ENCODE measurements around the gene HOXB8.

The HOXB8 gene

DNA sequence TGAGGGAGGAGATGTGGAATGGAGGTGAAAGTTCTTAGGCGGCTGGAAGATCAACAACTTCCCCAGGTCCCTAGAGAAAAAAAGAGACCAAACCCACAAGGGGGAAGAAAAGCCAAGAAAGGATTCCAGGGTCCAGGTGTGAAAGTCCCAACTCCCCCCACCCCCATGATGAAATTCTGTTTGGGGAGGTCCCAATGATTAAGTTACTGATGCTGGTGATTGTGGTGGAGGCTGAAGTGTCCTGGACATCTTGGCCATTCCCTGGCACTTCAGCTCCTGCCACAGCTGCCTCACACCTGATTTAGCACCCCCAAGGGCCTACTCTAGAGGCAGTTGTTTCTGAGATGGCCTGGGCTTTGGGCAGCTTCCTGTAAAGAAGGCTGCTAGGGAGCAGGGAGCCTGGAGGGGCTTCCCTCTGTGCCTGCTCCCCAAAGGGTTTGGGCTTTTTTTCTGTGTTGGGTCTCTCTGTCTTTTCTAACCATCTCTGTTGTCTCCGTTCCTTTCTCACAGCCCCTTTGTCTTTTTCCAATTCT, 50.0 kb downstream of the HOXB8 start:
- DNase-seq (ENCODE audit: low spot score): no peak
- TF ChIP-seq, protein P1, sequence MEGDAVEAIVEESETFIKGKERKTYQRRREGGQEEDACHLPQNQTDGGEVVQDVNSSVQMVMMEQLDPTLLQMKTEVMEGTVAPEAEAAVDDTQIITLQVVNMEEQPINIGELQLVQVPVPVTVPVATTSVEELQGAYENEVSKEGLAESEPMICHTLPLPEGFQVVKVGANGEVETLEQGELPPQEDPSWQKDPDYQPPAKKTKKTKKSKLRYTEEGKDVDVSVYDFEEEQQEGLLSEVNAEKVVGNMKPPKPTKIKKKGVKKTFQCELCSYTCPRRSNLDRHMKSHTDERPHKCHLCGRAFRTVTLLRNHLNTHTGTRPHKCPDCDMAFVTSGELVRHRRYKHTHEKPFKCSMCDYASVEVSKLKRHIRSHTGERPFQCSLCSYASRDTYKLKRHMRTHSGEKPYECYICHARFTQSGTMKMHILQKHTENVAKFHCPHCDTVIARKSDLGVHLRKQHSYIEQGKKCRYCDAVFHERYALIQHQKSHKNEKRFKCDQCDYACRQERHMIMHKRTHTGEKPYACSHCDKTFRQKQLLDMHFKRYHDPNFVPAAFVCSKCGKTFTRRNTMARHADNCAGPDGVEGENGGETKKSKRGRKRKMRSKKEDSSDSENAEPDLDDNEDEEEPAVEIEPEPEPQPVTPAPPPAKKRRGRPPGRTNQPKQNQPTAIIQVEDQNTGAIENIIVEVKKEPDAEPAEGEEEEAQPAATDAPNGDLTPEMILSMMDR (IDR thresholded peaks at IDR 0.05; ENCODE audit: extremely low read depth, insufficient read depth, missing control alignments): no peak
- in situ Hi-C loops (cut with MboI; ENCODE audit: low pct_unique_long_range_greater_than_20kb, low sequenced_read_pairs, unreplicated experiment): no loop called here

DNA sequence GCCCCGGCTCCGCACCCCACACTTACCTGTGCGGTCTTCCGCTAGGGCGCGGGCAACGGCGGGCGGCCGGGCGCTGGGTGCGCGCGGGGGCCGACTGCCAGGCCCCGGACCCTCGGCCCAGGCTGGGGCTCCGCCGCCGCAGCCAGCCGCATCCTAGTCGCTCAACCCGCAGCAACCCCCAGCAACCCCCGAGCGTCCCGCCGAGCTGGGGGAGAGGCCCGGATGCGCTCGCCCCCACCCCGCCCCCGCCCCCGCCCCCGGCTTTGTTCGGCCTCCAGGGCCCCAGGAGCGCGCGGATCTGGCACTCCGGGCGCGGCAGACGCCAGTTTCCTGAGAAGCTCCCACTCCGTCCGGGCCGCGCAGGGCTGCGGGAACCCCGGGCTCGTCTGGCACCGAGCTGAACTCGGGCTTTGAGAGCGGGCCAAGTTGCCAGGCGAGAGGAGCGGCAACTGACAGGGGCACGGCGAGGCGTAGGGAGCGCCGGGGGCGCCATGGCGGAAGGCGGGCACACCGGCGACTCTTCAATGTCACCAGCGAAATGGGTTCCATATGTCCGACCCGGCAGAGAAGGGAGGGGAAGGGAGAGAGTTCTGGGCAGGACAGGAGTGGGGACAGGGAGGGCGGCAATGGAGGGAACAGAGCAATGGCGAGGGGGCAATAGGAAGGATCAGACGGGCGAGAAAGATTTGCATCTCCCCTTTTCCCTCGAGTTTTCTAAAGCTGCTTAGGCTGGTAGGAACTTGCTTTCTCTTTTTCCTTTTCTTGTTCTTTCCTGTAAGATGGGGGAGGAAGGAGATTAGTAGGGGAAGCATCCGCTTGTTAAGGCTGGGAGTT, 50.7 kb downstream of the HOXB8 start:
- TF ChIP-seq, protein P1 (IDR thresholded peaks at IDR 0.05; ENCODE audit: extremely low read depth, insufficient read depth, missing control alignments): no peak
- in situ Hi-C loops (cut with MboI; ENCODE audit: low pct_unique_long_range_greater_than_20kb, low sequenced_read_pairs, unreplicated experiment): no loop called here
- DNase-seq (ENCODE audit: low spot score): no peak

DNA sequence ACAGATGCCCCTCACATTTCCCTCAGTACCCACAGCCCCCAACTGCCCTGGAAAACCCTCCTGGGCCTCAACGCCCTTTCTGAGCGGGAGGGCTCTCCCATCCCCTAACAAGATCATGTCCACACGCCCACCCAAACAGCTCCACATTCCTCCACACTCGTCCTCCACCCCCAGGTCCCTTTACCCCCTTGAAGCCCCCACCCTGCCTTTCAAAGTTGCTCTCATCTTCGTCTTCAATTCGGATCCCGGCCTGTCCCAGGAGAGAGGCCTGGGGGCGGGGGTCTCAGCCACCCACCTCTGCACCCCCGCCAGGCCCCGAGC, 51.3 kb downstream of the HOXB8 start:
- TF ChIP-seq, protein P1 (IDR thresholded peaks at IDR 0.05; ENCODE audit: extremely low read depth, insufficient read depth, missing control alignments): no peak
- in situ Hi-C loops (cut with MboI; ENCODE audit: low pct_unique_long_range_greater_than_20kb, low sequenced_read_pairs, unreplicated experiment): no loop called here
- DNase-seq (ENCODE audit: low spot score): no peak

DNA sequence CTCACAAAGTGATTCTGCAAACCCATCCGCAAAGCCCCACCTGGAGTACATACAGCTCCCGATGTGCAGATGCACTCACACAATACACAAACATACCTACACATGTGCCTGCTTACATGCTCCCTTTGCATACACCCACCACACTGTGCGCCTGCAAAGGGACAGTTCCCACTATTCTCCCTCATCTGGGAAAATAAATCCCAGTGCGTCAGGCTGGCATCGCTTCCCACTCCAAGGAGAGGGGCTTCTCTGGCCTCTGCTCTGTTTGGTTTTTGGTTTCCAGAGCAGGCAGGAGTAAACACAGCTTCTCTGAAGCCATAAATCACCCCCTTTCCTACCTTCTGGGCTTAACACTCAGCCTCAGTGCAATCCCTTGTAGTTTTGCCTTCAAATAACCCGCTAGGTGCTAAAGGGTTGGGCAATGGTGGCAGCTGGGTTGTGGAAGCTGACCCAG, 51.7 kb downstream of the HOXB8 start:
- in situ Hi-C loops (cut with MboI; ENCODE audit: low pct_unique_long_range_greater_than_20kb, low sequenced_read_pairs, unreplicated experiment): no loop called here
- TF ChIP-seq, protein P1 (IDR thresholded peaks at IDR 0.05; ENCODE audit: extremely low read depth, insufficient read depth, missing control alignments): no peak
- DNase-seq (ENCODE audit: low spot score): no peak

DNA sequence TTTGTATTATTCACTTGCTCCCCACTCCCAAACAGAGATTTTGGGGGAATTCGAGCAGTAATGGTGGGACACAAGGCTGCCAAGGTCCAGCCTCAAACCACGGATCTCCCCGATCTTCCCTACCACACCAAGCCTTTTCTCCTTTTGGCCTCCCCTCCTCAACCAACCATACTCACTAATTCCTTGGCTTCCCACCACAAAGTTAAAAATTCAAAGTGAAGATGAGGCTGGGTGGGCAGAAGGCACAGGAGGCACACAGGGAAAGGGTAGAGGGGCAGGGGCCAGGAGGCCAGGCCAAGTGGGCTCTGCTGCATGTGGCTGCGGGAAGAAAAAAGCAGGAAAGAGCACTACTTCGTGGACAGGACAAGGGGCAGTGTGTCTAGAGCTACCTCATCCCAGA, 52.2 kb downstream of the HOXB8 start:
- no peak for DNase-seq (ENCODE audit: low spot score)
- TF ChIP-seq, protein P1 (IDR thresholded peaks at IDR 0.05; ENCODE audit: extremely low read depth, insufficient read depth, missing control alignments): no peak
- in situ Hi-C loops (cut with MboI; ENCODE audit: low pct_unique_long_range_greater_than_20kb, low sequenced_read_pairs, unreplicated experiment): no loop called here
